ENCODE data around the gene ITGAX. TPM values are rescaled to one million over a fixed set of nuclear protein-coding genes. Genes with fewer than 3 reads are reported as not detected.

Gene ITGAX
- total RNA-seq, 4 donors from 2014 or later: 0.22 to 0.91 (median 0.56) TPM

DNA sequence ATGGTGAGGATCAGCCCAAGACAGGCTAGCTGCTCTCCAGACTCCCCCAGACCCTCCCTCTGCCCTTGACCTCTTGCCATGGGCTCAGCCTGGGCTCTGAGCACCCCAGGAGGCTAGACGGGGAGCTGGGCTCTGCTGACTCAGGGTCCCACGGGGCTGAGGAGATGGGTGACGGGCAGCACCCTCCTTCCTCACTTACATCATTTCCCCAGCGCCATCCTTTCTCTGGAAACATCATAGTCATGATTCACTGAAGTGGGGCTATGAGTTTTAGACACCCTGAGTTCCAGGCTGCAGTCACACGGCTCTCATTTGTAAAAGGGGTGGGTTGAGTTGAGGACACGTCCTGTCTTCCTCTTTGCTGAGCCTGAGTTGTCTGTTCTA lies 3.0 kb upstream of the ITGAX start:
- H3K27ac ChIP-seq: no peak overlapping the region
- H3K4me3 ChIP-seq: no peak overlapping the region
- ATAC-seq (no peak), DNase-seq (no peak)
- no peaks in the 10 kb centered on the region for H3K27me3 ChIP-seq
- H3K9me3 ChIP-seq: no peaks in the 10 kb centered on the region
- H3K36me3 ChIP-seq: no peaks in the 10 kb centered on the region
- TF ChIP-seq POLR2A (IDR thresholded peaks at IDR 0.05): no peak
- TF ChIP-seq CTCF (IDR thresholded peaks at IDR 0.05 in 4 of 5, conservative IDR thresholded peaks at IDR 0.05 in 1 of 5): no peak
- H3K4me1 ChIP-seq: peaks cover 0 to 1% of the 10 kb centered on the region in 2 donors
- in situ Hi-C loops (cut with MboI; ENCODE audit: low sequenced_read_pairs in 4 of 4): no loop called here
- intact Hi-C loops (cut with DNase I; ENCODE audit: low total_unique reads): no loop called here

DNA sequence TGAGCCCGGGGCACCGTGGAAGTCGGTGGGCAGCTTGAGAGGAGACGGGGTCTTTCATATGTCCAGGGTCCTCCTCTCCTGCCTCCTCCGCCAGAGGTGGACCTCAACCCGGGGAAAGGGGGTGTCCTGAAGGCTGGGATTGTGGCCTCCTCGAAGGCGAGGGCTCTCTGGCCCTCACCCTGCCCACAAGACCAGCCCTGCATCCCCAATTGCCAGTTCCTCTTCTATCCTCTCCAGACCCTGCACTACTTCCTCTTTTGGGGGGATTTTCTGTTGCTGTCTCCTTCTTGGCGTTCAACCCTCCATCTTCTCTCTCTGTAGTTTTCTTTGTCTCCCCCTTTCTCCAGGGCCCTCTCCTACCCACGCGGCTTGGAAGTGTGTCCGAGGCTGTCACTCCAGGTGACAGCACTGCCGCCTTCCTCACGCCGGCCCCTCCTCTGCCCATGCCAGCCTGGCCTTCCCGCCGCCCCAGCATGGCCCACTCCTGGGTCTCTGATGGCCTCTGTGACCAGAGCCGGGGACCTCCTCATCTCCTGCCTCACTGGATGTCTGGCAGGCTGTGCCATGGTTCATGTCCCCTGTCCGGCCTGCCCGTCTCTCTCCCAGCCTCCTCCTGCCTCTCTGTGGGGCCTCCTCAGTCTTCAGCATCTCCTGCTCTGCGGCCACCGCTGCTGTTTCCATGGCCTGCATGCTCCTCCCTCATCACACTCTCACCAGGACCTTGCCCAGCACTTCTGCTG lies 2.4 kb upstream of the ITGAX start:
- ATAC-seq (no peak), DNase-seq (no peak)
- H3K27me3 ChIP-seq: no peaks in the 10 kb centered on the region
- H3K4me3 ChIP-seq: no peak overlapping the region
- in situ Hi-C loops (cut with MboI; ENCODE audit: low sequenced_read_pairs in 4 of 4): no loop called here
- no peak overlapping the region for H3K27ac ChIP-seq
- no peak for TF ChIP-seq CTCF (IDR thresholded peaks at IDR 0.05 in 4 of 5, conservative IDR thresholded peaks at IDR 0.05 in 1 of 5)
- TF ChIP-seq POLR2A (IDR thresholded peaks at IDR 0.05): no peak
- intact Hi-C loops (cut with DNase I; ENCODE audit: low total_unique reads): no loop called here
- no peaks in the 10 kb centered on the region for H3K36me3 ChIP-seq
- peaks cover 0 to 7% of the 10 kb centered on the region in 2 donors for H3K4me1 ChIP-seq
- H3K9me3 ChIP-seq: no peaks in the 10 kb centered on the region

GRCh38 chr16:31355431-31356100 lies 590 bp downstream of the ITGAX start:
- in situ Hi-C loops (cut with MboI; ENCODE audit: low sequenced_read_pairs in 4 of 4): no loop called here
- DNase-seq: no peak
- no peak overlapping the region for H3K4me3 ChIP-seq

GRCh38 chr16:31356566-31357323 lies 1.8 kb downstream of the ITGAX start:
- Histone ChIP-seq H3K36me3 (no peaks in the 10 kb centered on the region), H3K4me3 (no peak overlapping the region), H3K27ac (peak overlapping the region in 1 of 4 donors; percentile 23), H3K9me3 (no peaks in the 10 kb centered on the region), H3K4me1 (peaks cover 5 to 16% of the 10 kb centered on the region in 2 donors), H3K27me3 (no peaks in the 10 kb centered on the region)
- no peak for TF ChIP-seq CTCF (IDR thresholded peaks at IDR 0.05 in 4 of 5, conservative IDR thresholded peaks at IDR 0.05 in 1 of 5)
- no peak for TF ChIP-seq POLR2A (IDR thresholded peaks at IDR 0.05)
- no peak for DNase-seq
- ATAC-seq: no peak
- intact Hi-C loops (cut with DNase I; ENCODE audit: low total_unique reads) (no loop called here), in situ Hi-C loops (cut with MboI; ENCODE audit: low sequenced_read_pairs in 4 of 4) (no loop called here)

More at GRCh38 chr16:31355431-31356100, 590 bp downstream of the ITGAX start:
- H3K27me3 ChIP-seq: no peaks in the 10 kb centered on the region
- peaks cover 5 to 16% of the 10 kb centered on the region in 2 donors for H3K4me1 ChIP-seq
- ATAC-seq: no peak
- TF ChIP-seq CTCF (IDR thresholded peaks at IDR 0.05 in 4 of 5, conservative IDR thresholded peaks at IDR 0.05 in 1 of 5): no peak
- no peak for TF ChIP-seq POLR2A (IDR thresholded peaks at IDR 0.05)
- intact Hi-C loops (cut with DNase I; ENCODE audit: low total_unique reads): no loop called here
- H3K36me3 ChIP-seq: no peaks in the 10 kb centered on the region
- no peak overlapping the region for H3K27ac ChIP-seq
- H3K9me3 ChIP-seq: no peaks in the 10 kb centered on the region

Measured in gastrocnemius medialis (tissue), 4 donors.